ENCODE measurements around the gene CEP43. TPM values are rescaled to one million over a fixed set of nuclear protein-coding genes. Genes with fewer than 3 reads are reported as not detected.

The CEP43 gene
- total and polyA plus RNA-seq, 2 of the 8 experiments (the other 6 are each of a cell fraction or from before 2014, with no cell fraction given) = 12.0 to 31.2 TPM

GRCh38 chr6:166966268-166966667 lies 32.9 kb upstream of the CEP43 start:
- CTCF ChIA-PET (ENCODE audit: partially characterized antibody) = interaction anchor here (0.6 kb wide), 1 partner anchor 191 kb away, joined by 3 read pairs; no protein-coding TSS in a partner anchor

More at GRCh38 chr6:166966268-166966667, 32.9 kb upstream of the CEP43 start:
- POLR2A ChIA-PET (ENCODE audit: partially characterized antibody) = interaction anchor here (1.3 kb wide), 1 partner anchor 8 kb away, joined by 4 read pairs; no protein-coding TSS in a partner anchor
- Histone ChIP-seq H2BK5ac (ENCODE audit: low read depth, low read length) (no peak overlapping the region), H3K27me3 (replicated peaks in 1 of 4; ENCODE audit: control insufficient read depth in 3 of 4, extremely low read depth in 1 of 4, insufficient read depth in 3 of 4, low read length in 3 of 4) (no peaks in the 10 kb centered on the region; a peak in 1 of 7 replicates), H3K18ac (ENCODE audit: extremely low read depth, low read length) (no peak overlapping the region), H3K36me3 (ENCODE audit: control insufficient read depth in 2 of 4, insufficient read depth in 4 of 4, low read length in 3 of 4) (peaks cover 0 to 4% (median 0%) of the 10 kb centered on the region in 4 experiments; a peak in 2 of 8 replicates), H4K5ac (ENCODE audit: insufficient read length, low read depth, low read length) (no peak overlapping the region), H2AK5ac (ENCODE audit: low read depth, low read length) (no peak overlapping the region), H2BK120ac (replicated peaks; ENCODE audit: low read depth, low read length) (no peak overlapping the region), H2BK15ac (ENCODE audit: low read length) (no peak overlapping the region), H3K23ac (ENCODE audit: insufficient read length) (no peak overlapping the region), H3K9ac (replicated peaks in 1 of 4; ENCODE audit: extremely low read depth in 1 of 4, low read depth in 3 of 4, low read length in 3 of 4) (no peak overlapping the region), H4K8ac (ENCODE audit: extremely low read depth, insufficient read depth, low read length) (no peak overlapping the region), H4K91ac (replicated peaks; ENCODE audit: insufficient read length, low read length) (no peak overlapping the region), H3K27ac (ENCODE audit: low read depth, low read length) (no peak overlapping the region), H2AFZ (ENCODE audit: low read length) (no peak overlapping the region), H3K4me1 (replicated peaks in 1 of 4; ENCODE audit: control insufficient read depth in 3 of 4, insufficient read depth in 4 of 4, low read length in 3 of 4) (no peaks in the 10 kb centered on the region), H3K4ac (replicated peaks; ENCODE audit: insufficient read length, low read depth, low read length) (no peak overlapping the region), H4K20me1 (replicated peaks in 1 of 2; ENCODE audit: control insufficient read depth in 1 of 2, insufficient read depth in 2 of 2, low read length in 2 of 2) (no peaks in the 10 kb centered on the region), H3K79me1 (ENCODE audit: low read depth, low read length) (no peaks in the 10 kb centered on the region), H3K56ac (replicated peaks; ENCODE audit: insufficient read length, low read depth, low read length) (no peak overlapping the region), H2BK12ac (ENCODE audit: low read depth, low read length) (no peak overlapping the region), H3K14ac (ENCODE audit: insufficient read length) (no peak overlapping the region), H3K23me2 (ENCODE audit: low read depth, low read length) (no peaks in the 10 kb centered on the region), H3K4me3 (ENCODE audit: extremely low read depth in 1 of 4, insufficient read depth in 2 of 4, low read depth in 3 of 4, low read length in 4 of 4) (no peak overlapping the region), H3K79me2 (ENCODE audit: control insufficient read depth in 1 of 2, insufficient read depth in 2 of 2, low read length in 2 of 2) (no peaks in the 10 kb centered on the region), H3K4me2 (ENCODE audit: insufficient read depth in 1 of 2, low read depth in 2 of 2, low read length in 2 of 2) (no peak overlapping the region), H3K9me3 (ENCODE audit: insufficient read depth in 2 of 2, low read depth in 1 of 2, low read length in 1 of 2) (peaks cover 20 to 29% of the 10 kb centered on the region in 2 experiments), H2BK20ac (ENCODE audit: low read length) (no peak overlapping the region)
- TF ChIP-seq SAP30 (IDR thresholded peaks at IDR 0.05; ENCODE audit: insufficient read depth, insufficient replicate concordance, low read length) (no peak), SIN3A (conservative IDR thresholded peaks at IDR 0.05 in 1 of 2, IDR thresholded peaks at IDR 0.05 in 1 of 2; ENCODE audit: low read depth in 1 of 2, low read length in 2 of 2) (no peak), SP4 (IDR thresholded peaks at IDR 0.05; ENCODE audit: low read length) (no peak), KDM1A (IDR thresholded peaks at IDR 0.05; ENCODE audit: borderline replicate concordance, low read length) (no peak), BRCA1 (IDR thresholded peaks at IDR 0.05; ENCODE audit: low read depth, low read length) (no peak), SP1 (IDR thresholded peaks at IDR 0.05; ENCODE audit: low read depth, low read length) (no peak), TEAD4 (IDR thresholded peaks at IDR 0.05; ENCODE audit: low read depth, low read length) (no peak)
- no peak for DNase-seq (ENCODE audit: low read depth in 1 of 2, low spot score in 2 of 2)
- no peak for FAIRE-seq
- WGBS, 2 experiments (ENCODE audit: extremely low coverage in 1 of 2, insufficient coverage in 1 of 2, insufficient read length in 1 of 2, insufficient replicate concordance in 2 of 2, low coverage in 1 of 2, low lambda C conversion rate in 2 of 2, missing lambda C conversion rate in 1 of 2) = 87% methylated on average over 2 of the region's 2 CpGs; no CpG with 5 or more reads in 1 of the 2 experiments
